Liver (tissue), 3 donors: ENCODE measurements around the gene CYSLTR2.

Experiments used
- GABPA ChIP-seq, 2 donors: IDR thresholded peaks in 1 of 2; conservative IDR thresholded peaks in 1 of 2; 2 replicates each; pipeline ENCODE4 v1.6.1; 2016; ENCODE audit warnings: antibody characterized with exemption in 2 of 2, mild to moderate bottlenecking in 1 of 2, moderate library complexity in 1 of 2
- HNF4G ChIP-seq: IDR thresholded peaks from 2 replicates; pipeline ENCODE4 v1.6.1; 2016; ENCODE audit warnings: antibody characterized with exemption
- JUND ChIP-seq, 2 donors: IDR thresholded peaks; 2 replicates each; pipeline ENCODE4 v1.6.1; 2016; ENCODE audit warnings: antibody characterized with exemption in 2 of 2
- SP1 ChIP-seq: IDR thresholded peaks from 2 replicates; pipeline ENCODE4 v1.6.1; 2018; ENCODE audit warnings: antibody characterized with exemption, mild to moderate bottlenecking
- TAF1 ChIP-seq: conservative IDR thresholded peaks from 2 replicates; pipeline ENCODE4 v1.6.1; 2016; ENCODE audit warnings: antibody characterized with exemption, mild to moderate bottlenecking
- YY1 ChIP-seq: IDR thresholded peaks from 2 replicates; pipeline ENCODE4 v1.6.1; 2016; ENCODE audit warnings: antibody characterized with exemption, mild to moderate bottlenecking
- TF ChIP-seq, protein P1 (sequence below): fragments of 150-350 bp; IDR thresholded peaks from 2 replicates; pipeline ENCODE4 v1.5.1; 2017; ENCODE audit warnings: improper control_type of control experiment, low read depth, low read length; ENCODE audit not compliant: missing input control
- TF ChIP-seq, protein P2 (sequence below): IDR thresholded peaks from 2 replicates; pipeline ENCODE4 v1.6.1; 2016; ENCODE audit warnings: antibody characterized with exemption
- donor health status: healthy.
- donor health status: healthy.

DNA sequence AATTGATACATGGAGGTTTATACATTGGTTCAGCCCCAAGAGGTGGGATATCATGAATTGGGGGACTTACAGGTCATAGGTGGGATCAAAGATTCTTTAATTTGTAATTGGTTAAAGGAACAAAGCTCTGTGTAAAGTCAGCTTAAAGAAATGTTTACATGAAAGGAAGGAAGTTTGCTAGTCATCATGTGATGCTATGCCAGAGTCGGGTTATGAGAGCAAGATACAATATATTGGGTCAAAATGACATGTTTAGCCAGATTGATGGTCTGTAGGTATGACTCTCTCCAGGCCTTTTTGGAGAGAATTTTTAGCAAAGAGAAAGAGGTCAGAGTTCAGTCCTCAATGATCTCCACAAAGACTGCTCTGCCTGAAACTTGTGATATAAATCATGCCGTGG is 5.3 kb upstream of the CYSLTR2 start:
- TF ChIP-seq, protein P1, sequence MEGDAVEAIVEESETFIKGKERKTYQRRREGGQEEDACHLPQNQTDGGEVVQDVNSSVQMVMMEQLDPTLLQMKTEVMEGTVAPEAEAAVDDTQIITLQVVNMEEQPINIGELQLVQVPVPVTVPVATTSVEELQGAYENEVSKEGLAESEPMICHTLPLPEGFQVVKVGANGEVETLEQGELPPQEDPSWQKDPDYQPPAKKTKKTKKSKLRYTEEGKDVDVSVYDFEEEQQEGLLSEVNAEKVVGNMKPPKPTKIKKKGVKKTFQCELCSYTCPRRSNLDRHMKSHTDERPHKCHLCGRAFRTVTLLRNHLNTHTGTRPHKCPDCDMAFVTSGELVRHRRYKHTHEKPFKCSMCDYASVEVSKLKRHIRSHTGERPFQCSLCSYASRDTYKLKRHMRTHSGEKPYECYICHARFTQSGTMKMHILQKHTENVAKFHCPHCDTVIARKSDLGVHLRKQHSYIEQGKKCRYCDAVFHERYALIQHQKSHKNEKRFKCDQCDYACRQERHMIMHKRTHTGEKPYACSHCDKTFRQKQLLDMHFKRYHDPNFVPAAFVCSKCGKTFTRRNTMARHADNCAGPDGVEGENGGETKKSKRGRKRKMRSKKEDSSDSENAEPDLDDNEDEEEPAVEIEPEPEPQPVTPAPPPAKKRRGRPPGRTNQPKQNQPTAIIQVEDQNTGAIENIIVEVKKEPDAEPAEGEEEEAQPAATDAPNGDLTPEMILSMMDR: no peak
- TF ChIP-seq JUND (IDR thresholded peaks at IDR 0.05) (no peak), SP1 (no peak), TAF1 (no peak), GABPA (IDR thresholded peaks at IDR 0.05 in 1 of 2, conservative IDR thresholded peaks at IDR 0.05 in 1 of 2) (no peak), YY1 (no peak), HNF4G (no peak)
- TF ChIP-seq, protein P2, sequence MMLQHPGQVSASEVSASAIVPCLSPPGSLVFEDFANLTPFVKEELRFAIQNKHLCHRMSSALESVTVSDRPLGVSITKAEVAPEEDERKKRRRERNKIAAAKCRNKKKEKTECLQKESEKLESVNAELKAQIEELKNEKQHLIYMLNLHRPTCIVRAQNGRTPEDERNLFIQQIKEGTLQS: no peak
